Endothelial cell of umbilical vein (primary cell): Measurements from ENCODE around the gene ATOSA.

ENCODE experiments used
- CTCF ChIP-seq, 2 donors: IDR thresholded peaks; 1 replicate in 1 of 2; 2 replicates in 1 of 2; pipeline ENCODE4 v1.5.1; 2011; ENCODE audit warnings: low read length in 2 of 2, mild to moderate bottlenecking in 2 of 2, moderate library complexity in 2 of 2, control low read depth in 1 of 2, inconsistent platforms in 1 of 2, low read depth in 1 of 2; ENCODE audit not compliant: insufficient read depth in 1 of 2; ENCODE audit errors: extremely low read depth in 1 of 2
- EZH2 ChIP-seq: IDR thresholded peaks from 2 replicates; pipeline ENCODE4 v1.6.1; 2012; ENCODE audit warnings: borderline replicate concordance, low read depth, mild to moderate bottlenecking, moderate library complexity, low read length, inconsistent platforms; ENCODE audit not compliant: severe bottlenecking
- FOS ChIP-seq: IDR thresholded peaks from 2 replicates; pipeline ENCODE4 v1.6.1; 2011; ENCODE audit warnings: mild to moderate bottlenecking, low read length, moderate library complexity, borderline replicate concordance; ENCODE audit not compliant: insufficient read depth
- GATA2 ChIP-seq: IDR thresholded peaks from 2 replicates; pipeline ENCODE4 v1.7.0; 2011; ENCODE audit warnings: low read depth, mild to moderate bottlenecking, moderate library complexity, mixed read lengths, low read length; ENCODE audit not compliant: insufficient read length, insufficient read depth
- JUN ChIP-seq: IDR thresholded peaks from 2 replicates; pipeline ENCODE4 v1.6.1; 2011; ENCODE audit warnings: borderline replicate concordance, low read depth; ENCODE audit not compliant: insufficient read length, insufficient read depth
- MAX ChIP-seq: IDR thresholded peaks from 2 replicates; pipeline ENCODE4 v1.6.1; 2011; ENCODE audit not compliant: insufficient read depth, insufficient read length
- MYC ChIP-seq: IDR thresholded peaks from one replicate; pipeline ENCODE4 v1.6.1; 2011; ENCODE audit warnings: mild to moderate bottlenecking, low read depth, low read length
- POLR2A ChIP-seq: IDR thresholded peaks from 2 replicates; pipeline ENCODE4 v1.6.1; 2012; ENCODE audit warnings: low read depth, mild to moderate bottlenecking, control low read depth, low read length
- POLR2AphosphoS5 ChIP-seq: IDR thresholded peaks from 2 replicates; pipeline ENCODE4 v1.6.1; 2012; ENCODE audit warnings: low read depth, mild to moderate bottlenecking, control low read depth, low read length, moderate library complexity; ENCODE audit not compliant: insufficient read depth

GRCh38 chr15:52709187-52709981 is 30.2 kb upstream of the ATOSA start:
- TF ChIP-seq MYC: no peak
- TF ChIP-seq CTCF (IDR thresholded peaks at IDR 0.05; ENCODE audit: extremely low read depth in 1 of 2, insufficient read depth in 1 of 2, low read depth in 1 of 2, low read length in 2 of 2): no peak
- TF ChIP-seq JUN: no peak
- TF ChIP-seq MAX: no peak
- no peak for TF ChIP-seq POLR2A
- no peak for TF ChIP-seq POLR2AphosphoS5
- TF ChIP-seq EZH2: no peak
- TF ChIP-seq FOS: no peak
- TF ChIP-seq GATA2: no peak
